ENCODE results near the gene ASS1. TPM values are rescaled to one million over a fixed set of nuclear protein-coding genes. Genes with fewer than 3 reads are reported as not detected.
A peak's percentile ranks its signal among the peaks of the same experiment; 100 is the strongest.

ASS1 gene
- total and polyA plus RNA-seq, 2 of the 13 experiments (the other 11 are each of a cell fraction or from before 2014, with no cell fraction given), result 77.6 to 122 TPM

GRCh38 chr9:130433168-130433946 is 11.4 kb upstream of the ASS1 start (continued):
- no peak for TF ChIP-seq ZHX2 (IDR thresholded peaks at IDR 0.05; ENCODE audit: low read depth)
- TF ChIP-seq ZHX2 (CRISPR knock-in tag; IDR thresholded peaks at IDR 0.05; ENCODE audit: borderline replicate concordance), result no peak
- no peak for TF ChIP-seq MNT (IDR thresholded peaks at IDR 0.05)
- no peak for TF ChIP-seq SRSF1 (optimal IDR thresholded peaks at IDR 0.05; ENCODE audit: low read depth, low read length)
- TF ChIP-seq CSRNP2 (CRISPR knock-in tag; conservative IDR thresholded peaks at IDR 0.05; ENCODE audit: low read depth), result no peak
- TF ChIP-seq MTF2 (CRISPR knock-in tag; IDR thresholded peaks at IDR 0.05; ENCODE audit: borderline replicate concordance), result peak; percentile 80; the same call in 1 of the 2 replicates
- TF ChIP-seq ELK4 (CRISPR knock-in tag; IDR thresholded peaks at IDR 0.05; ENCODE audit: borderline replicate concordance), result peak; percentile 15; the same call in 1 of the 2 replicates
- TF ChIP-seq ZIK1 (CRISPR knock-in tag; IDR thresholded peaks at IDR 0.05; ENCODE audit: borderline replicate concordance, low read depth), result peak; percentile 85; the same call in 1 of the 2 replicates
- TF ChIP-seq ETV6 (CRISPR knock-in tag; conservative IDR thresholded peaks at IDR 0.05), result no peak
- TF ChIP-seq NKX3-1 (CRISPR knock-in tag; IDR thresholded peaks at IDR 0.05), result no peak
- no peak for TF ChIP-seq ZNF569 (CRISPR knock-in tag; IDR thresholded peaks at IDR 0.05; ENCODE audit: borderline replicate concordance)
- TF ChIP-seq SMARCC2 (IDR thresholded peaks at IDR 0.05), result no peak
- no peak for TF ChIP-seq SMARCE1 (IDR thresholded peaks at IDR 0.05; ENCODE audit: borderline replicate concordance)
- TF ChIP-seq ZNF619 (CRISPR knock-in tag; IDR thresholded peaks at IDR 0.05), result 0 out of 2 replicates have a peak, but pooled peaks have one; percentile 42
- no peak; the same call in 1 of the 2 replicates for TF ChIP-seq ZNF564 (CRISPR knock-in tag; IDR thresholded peaks at IDR 0.05)
- TF ChIP-seq ZFYVE20 (CRISPR knock-in tag; IDR thresholded peaks at IDR 0.05; ENCODE audit: borderline replicate concordance, low read depth), result no peak; the same call in 1 of the 2 replicates

Measured in HepG2 (cell line).